WI38 (cell line): ENCODE data around the gene CKLF.

ENCODE experiments used
- H3K4me3 ChIP-seq: 2 replicates; pipeline ENCODE4 v1.5.1; 2011; ENCODE audit warnings: low read depth, mild to moderate bottlenecking, control low read depth, low read length
- CTCF ChIP-seq: IDR thresholded peaks from 2 replicates; pipeline ENCODE4 v1.5.1; 2012; ENCODE audit warnings: low read depth, mild to moderate bottlenecking, control low read depth, low read length

Gene CKLF

GRCh38 chr16:66612422-66612821, 60.0 kb downstream of the CKLF start:
- TF ChIP-seq CTCF = no peak
- H3K4me3 ChIP-seq = no peak overlapping the region

- TF ChIP-seq CTCF = no peak
- no peak overlapping the region for H3K4me3 ChIP-seq
Observed at GRCh38 chr16:66614161-66614802, 61.9 kb downstream of the CKLF start.
